Activated CD4-positive, alpha-beta T cell treated with anti-CD3 and anti-CD28 coated beads, Interleukin-2, amount 50 U/mL, for 24 hours (primary cell): ENCODE results near the gene PHF2.
A peak's percentile ranks its signal among the peaks of the same experiment; 100 is the strongest.

Source experiments
- DNase-seq, 2 donors: peaks; one replicate each; pipeline ENCODE4 v3.0.0-alpha.2; 2020; ENCODE audit warnings: low read depth in 1 of 2, low spot score in 1 of 2

Gene PHF2

GRCh38 chr9:93676310-93677047 lies 100.1 kb downstream of the PHF2 start:
- DNase-seq: no peak

- no peak for DNase-seq
Observed at GRCh38 chr9:93677048-93677571, 100.7 kb downstream of the PHF2 start.

GRCh38 chr9:93677641-93678136 lies 101.3 kb downstream of the PHF2 start:
- DNase-seq: no peak

- DNase-seq: no peak
Observed at GRCh38 chr9:93678199-93679019, 102.0 kb downstream of the PHF2 start.

- no peak for DNase-seq
Observed at GRCh38 chr9:93679536-93680442, 103.4 kb downstream of the PHF2 start.

GRCh38 chr9:93680443-93681268 lies 104.3 kb downstream of the PHF2 start:
- DNase-seq: no peak

GRCh38 chr9:93681269-93682154 lies 105.1 kb downstream of the PHF2 start:
- no peak for DNase-seq

GRCh38 chr9:93682155-93682968 lies 106.0 kb downstream of the PHF2 start:
- peak; percentile 44 to 52 for DNase-seq

GRCh38 chr9:93683331-93684134 lies 107.1 kb downstream of the PHF2 start:
- DNase-seq: no peak

- no peak for DNase-seq
Observed at GRCh38 chr9:93684161-93684765, 107.9 kb downstream of the PHF2 start.

GRCh38 chr9:93684806-93685543 lies 108.6 kb downstream of the PHF2 start:
- no peak for DNase-seq

GRCh38 chr9:93686127-93686879 lies 109.9 kb downstream of the PHF2 start:
- no peak for DNase-seq

- no peak for DNase-seq
Observed at GRCh38 chr9:93686880-93687236, 110.5 kb downstream of the PHF2 start.

- no peak for DNase-seq
Observed at GRCh38 chr9:93690618-93691017, 114.2 kb downstream of the PHF2 start.

GRCh38 chr9:93693129-93693528 lies 116.7 kb downstream of the PHF2 start:
- no peak for DNase-seq
